Nephron (organoid): Measurements from ENCODE around the gene BUD31.

Experiments
- H3K27ac Mint-ChIP-seq, 3 experiments: 2 replicates each; pipeline ENCODE4 v1.8.0; 2020; ENCODE audit warnings: mixed read lengths in 3 of 3, mild to moderate bottlenecking in 2 of 3, moderate library complexity in 1 of 3
- H3K27me3 Mint-ChIP-seq: 2 replicates; pipeline ENCODE4 v1.8.0; 2021; ENCODE audit warnings: low read depth, mild to moderate bottlenecking, moderate library complexity, mixed read lengths
- H3K36me3 Mint-ChIP-seq: 2 replicates; pipeline ENCODE4 v1.8.0; 2020; ENCODE audit warnings: low read depth, mixed read lengths
- H3K4me1 Mint-ChIP-seq: 2 replicates; pipeline ENCODE4 v1.8.0; 2020; ENCODE audit warnings: mixed read lengths
- H3K4me3 Mint-ChIP-seq, 3 experiments: 2 replicates each; pipeline ENCODE4 v1.8.0; 2020; ENCODE audit warnings: mild to moderate bottlenecking in 3 of 3, mixed read lengths in 3 of 3, moderate library complexity in 2 of 3
- H3K9me3 Mint-ChIP-seq: 2 replicates; pipeline ENCODE4 v1.8.0; 2020; ENCODE audit warnings: mixed read lengths
- CTCF ChIP-seq, 3 experiments: fragments of 200-600 bp; sonication (generic); IDR thresholded peaks; one replicate each; pipeline ENCODE4 v1.5.0; 2021; ENCODE audit warnings: antibody characterized with exemption in 3 of 3; ENCODE audit not compliant: unreplicated experiment in 3 of 3

BUD31 gene

DNA sequence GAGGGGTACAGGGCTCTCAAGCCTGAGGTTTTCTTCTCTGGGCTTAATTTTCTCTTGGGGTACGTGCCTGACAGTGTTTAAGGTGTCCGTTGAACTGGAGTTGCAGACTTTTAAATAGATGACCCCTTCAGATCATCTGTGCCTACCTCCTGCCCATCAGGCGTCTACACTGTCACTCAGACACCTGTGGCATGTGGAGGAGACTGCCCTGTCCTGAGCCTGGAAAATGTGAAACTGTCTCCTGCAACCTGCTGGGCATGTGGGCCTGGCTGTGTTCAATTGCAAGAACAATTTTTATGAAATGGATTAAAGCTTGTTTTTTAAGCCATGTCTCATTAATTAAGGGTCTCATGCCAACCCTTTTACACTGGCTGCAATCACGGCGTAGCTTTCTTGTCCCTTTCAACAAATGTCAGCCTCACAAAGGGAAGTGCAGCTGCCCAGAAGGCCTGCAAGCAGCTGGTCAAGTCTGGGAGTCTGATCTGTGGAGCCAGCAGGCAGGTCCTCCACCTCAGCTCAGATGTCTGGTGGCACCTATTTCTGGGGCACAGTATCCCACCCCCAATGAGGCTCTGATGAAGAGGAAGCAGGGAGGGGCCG, 48.4 kb downstream of the BUD31 start:
- TF ChIP-seq CTCF (IDR thresholded peaks at IDR 0.05; ENCODE audit: unreplicated experiment in 3 of 3): no peak
- Mint-ChIP-seq H3K4me1 (peaks cover 39% of the 10 kb centered on the region), H3K36me3 (peaks cover 47% of the 10 kb centered on the region), H3K27me3 (no peaks in the 10 kb centered on the region), H3K4me3 (peak overlapping the region in 1 of 3 experiments; percentile 47), H3K9me3 (no peaks in the 10 kb centered on the region), H3K27ac (peak overlapping the region; percentile 63 to 74 (median 69))

- Mint-ChIP-seq H3K27ac (no peak overlapping the region), H3K9me3 (no peaks in the 10 kb centered on the region), H3K4me3 (no peak overlapping the region), H3K4me1 (peaks cover 39% of the 10 kb centered on the region), H3K27me3 (no peaks in the 10 kb centered on the region), H3K36me3 (peaks cover 49% of the 10 kb centered on the region)
- TF ChIP-seq CTCF (IDR thresholded peaks at IDR 0.05; ENCODE audit: unreplicated experiment in 3 of 3): no peak
These were observed 49.1 kb downstream of the BUD31 start for GRCh38 chr7:99457650-99458493.

DNA sequence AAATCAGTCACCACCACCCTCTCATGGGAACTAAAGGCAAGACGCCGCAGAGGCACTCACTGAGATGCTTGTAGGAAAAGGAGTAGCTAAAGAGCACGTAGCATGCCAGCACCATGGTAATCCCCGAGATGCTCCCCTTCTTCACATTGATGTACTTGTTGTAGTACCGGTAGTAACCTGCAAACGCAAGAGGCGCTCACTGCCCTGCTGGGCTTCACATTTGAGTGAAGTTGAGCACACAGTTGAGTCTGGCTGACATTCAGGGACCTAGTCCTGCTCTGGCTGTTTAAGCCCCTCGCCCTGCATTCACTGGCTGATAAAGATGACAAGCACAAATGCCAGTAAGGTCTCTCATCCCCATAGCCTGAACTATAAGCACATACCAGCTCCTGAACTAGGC, 50.3 kb downstream of the BUD31 start:
- Mint-ChIP-seq H3K9me3 (no peaks in the 10 kb centered on the region), H3K4me1 (peaks cover 44% of the 10 kb centered on the region)

DNA sequence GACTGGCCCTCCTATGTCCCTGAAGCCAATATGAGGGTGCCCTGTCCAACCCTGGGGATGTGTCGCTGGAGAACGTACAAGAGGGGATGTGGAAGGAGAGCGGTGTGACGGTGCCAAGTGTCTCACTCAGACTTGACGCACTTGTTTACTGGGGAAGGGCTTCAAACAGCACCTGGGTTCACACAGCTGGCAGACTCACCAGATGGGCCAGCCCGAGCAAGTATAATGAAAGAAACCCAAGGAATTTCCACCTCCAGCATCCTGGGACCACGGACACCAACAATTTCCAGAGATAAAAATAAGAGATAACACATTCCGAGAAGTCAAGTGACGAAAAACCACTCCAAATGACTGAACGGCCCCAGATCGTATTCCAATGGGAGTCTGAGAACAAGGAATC, 51.9 kb downstream of the BUD31 start:
- Mint-ChIP-seq H3K36me3 (peaks cover 53% of the 10 kb centered on the region), H3K4me3 (peak overlapping the region in 2 of 3 experiments; percentile 11 to 16), H3K9me3 (no peaks in the 10 kb centered on the region), H3K4me1 (peaks cover 46% of the 10 kb centered on the region), H3K27me3 (no peaks in the 10 kb centered on the region), H3K27ac (no peak overlapping the region)
- TF ChIP-seq CTCF (IDR thresholded peaks at IDR 0.05; ENCODE audit: unreplicated experiment in 3 of 3): no peak

More for the DNA sequence above, 50.3 kb downstream of the BUD31 start:
- Mint-ChIP-seq H3K27me3 (no peaks in the 10 kb centered on the region), H3K4me3 (no peak overlapping the region), H3K36me3 (peaks cover 51% of the 10 kb centered on the region), H3K27ac (peak overlapping the region in 1 of 3 experiments; percentile 9)
- TF ChIP-seq CTCF (IDR thresholded peaks at IDR 0.05; ENCODE audit: unreplicated experiment in 3 of 3): peak; percentile 5 to 31 (median 22)

DNA sequence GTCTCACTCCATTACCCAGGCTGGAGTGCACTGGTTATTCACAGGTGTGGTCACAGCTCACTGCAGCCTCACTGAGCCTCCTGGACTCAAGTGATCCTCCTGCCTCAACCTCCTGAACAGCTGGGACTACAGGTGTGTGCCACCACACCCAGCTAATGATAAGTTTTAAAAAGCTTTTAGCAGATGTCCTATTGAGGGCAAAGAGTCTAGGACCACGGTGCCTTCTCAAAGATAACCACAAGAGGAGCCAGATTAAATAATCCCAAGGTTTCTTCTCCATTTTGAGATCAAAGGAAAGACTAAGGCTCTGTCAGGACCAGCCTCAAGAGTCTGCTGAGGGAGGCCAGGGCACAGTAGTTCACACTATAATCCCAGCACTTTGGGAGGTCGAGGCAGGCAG, 52.5 kb downstream of the BUD31 start:
- H3K36me3 Mint-ChIP-seq: peaks cover 51% of the 10 kb centered on the region

More for the DNA sequence above, 52.5 kb downstream of the BUD31 start:
- H3K9me3 Mint-ChIP-seq: no peaks in the 10 kb centered on the region
- no peak overlapping the region for H3K27ac Mint-ChIP-seq
- no peaks in the 10 kb centered on the region for H3K27me3 Mint-ChIP-seq
- no peak for TF ChIP-seq CTCF (IDR thresholded peaks at IDR 0.05; ENCODE audit: unreplicated experiment in 3 of 3)
- peaks cover 49% of the 10 kb centered on the region for H3K4me1 Mint-ChIP-seq
- H3K4me3 Mint-ChIP-seq: peak overlapping the region in 2 of 3 experiments; percentile 19 to 32
